IMR-90 (cell line): Measurements from ENCODE around the gene IRS2. TPM values are rescaled to one million over a fixed set of nuclear protein-coding genes. Genes with fewer than 3 reads are reported as not detected.

Experiments used
- ATAC-seq: fragments of 200-7000 bp; cut with Tn5 transposase; 2 replicates; pipeline ENCODE4 v1.9.1; 2020; ENCODE audit warnings: low read depth, mild to moderate bottlenecking, moderate library complexity
- BruUV-seq: library from RNA; stranded (reverse); fragments of 400-500 nt; replicated peaks from 2 replicates; lab custom pipeline; 2021; lab: Mats Ljungman, UMichigan
- CTCF ChIA-PET: fragments of 300-600 bp; formaldehyde crosslinking; extraction: SDS; loops from one replicate; lab custom pipeline; 2021; ENCODE audit warnings: antibody characterized with exemption; lab: Yijun Ruan, JAX
- POLR2A ChIA-PET: fragments of 300-600 bp; sonication (Branson Sonifier 250); formaldehyde crosslinking; loops from one replicate; lab custom pipeline; 2022; ENCODE audit warnings: antibody characterized with exemption; ENCODE audit not compliant: unreplicated experiment; lab: Charles Lee
- DNase-seq: peaks from one replicate; pipeline ENCODE4 v3.0.0; 2013
- H2AFZ ChIP-seq: replicated peaks from 2 replicates; pipeline ENCODE3; 2013; ENCODE audit warnings: low read length, mild to moderate bottlenecking; ENCODE audit not compliant: poor library complexity
- H2AK5ac ChIP-seq: 2 replicates; pipeline ENCODE4 v1.6.1; 2013; ENCODE audit warnings: low read depth, low read length, inconsistent platforms
- H2AK9ac ChIP-seq: replicated peaks from 2 replicates; pipeline ENCODE3; 2013; ENCODE audit warnings: mild to moderate bottlenecking, low read depth, low read length, moderate library complexity; ENCODE audit not compliant: poor library complexity
- H2BK120ac ChIP-seq: 2 replicates; pipeline ENCODE4 v1.6.1; 2013; ENCODE audit warnings: low read depth, low read length, inconsistent platforms
- H2BK15ac ChIP-seq: 3 replicates; pipeline ENCODE4 v1.6.1; 2013; ENCODE audit warnings: low read depth, low read length, inconsistent platforms
- H2BK20ac ChIP-seq: 2 replicates; pipeline ENCODE4 v1.6.1; 2013; ENCODE audit warnings: low read depth, mild to moderate bottlenecking, inconsistent platforms, low read length, moderate library complexity
- H2BK5ac ChIP-seq: 2 replicates; pipeline ENCODE4 v1.6.1; 2013; ENCODE audit warnings: mild to moderate bottlenecking, low read depth, low read length, inconsistent platforms; ENCODE audit not compliant: poor library complexity, severe bottlenecking
- H3K14ac ChIP-seq: replicated peaks from 2 replicates; pipeline ENCODE4 v1.6.1; 2013; ENCODE audit warnings: low read depth, low read length, inconsistent platforms
- H3K18ac ChIP-seq: 2 replicates; pipeline ENCODE4 v1.6.1; 2013; ENCODE audit warnings: low read depth, low read length, control low read depth
- H3K23ac ChIP-seq: 2 replicates; pipeline ENCODE4 v1.6.1; 2013; ENCODE audit warnings: low read depth, low read length, inconsistent platforms
- H3K27ac ChIP-seq: 2 replicates; pipeline ENCODE4 v1.5.1; 2013; ENCODE audit warnings: mild to moderate bottlenecking, control low read depth, low read length; ENCODE audit not compliant: insufficient read depth
- H3K27me3 ChIP-seq: 2 replicates; pipeline ENCODE4 v1.6.1; 2013; ENCODE audit warnings: low read length; ENCODE audit not compliant: control insufficient read depth, insufficient read depth
- H3K36me3 ChIP-seq: 2 replicates; pipeline ENCODE4 v1.6.1; 2013; ENCODE audit warnings: low read length, mixed read lengths; ENCODE audit not compliant: control insufficient read depth, insufficient read depth
- H3K4ac ChIP-seq: 2 replicates; pipeline ENCODE4 v1.6.1; 2013; ENCODE audit warnings: low read depth, low read length, inconsistent platforms
- H3K4me1 ChIP-seq: 2 replicates; pipeline ENCODE4 v1.6.1; 2013; ENCODE audit warnings: low read length, mixed read lengths; ENCODE audit not compliant: control insufficient read depth, insufficient read depth
- H3K4me2 ChIP-seq: 2 replicates; pipeline ENCODE4 v1.6.1; 2013; ENCODE audit warnings: low read depth, mild to moderate bottlenecking, control low read depth, low read length, moderate library complexity
- H3K4me3 ChIP-seq: 2 replicates; pipeline ENCODE4 v1.5.1; 2013; ENCODE audit warnings: low read depth, mild to moderate bottlenecking, control low read depth, low read length, moderate library complexity; ENCODE audit not compliant: insufficient read depth
- H3K56ac ChIP-seq: 2 replicates; pipeline ENCODE4 v1.6.1; 2013; ENCODE audit warnings: low read length, inconsistent platforms; ENCODE audit not compliant: insufficient read depth; ENCODE audit errors: extremely low read depth
- H3K79me1 ChIP-seq, 2 experiments: 2 replicates each; pipeline ENCODE4 v1.6.1; 2013; ENCODE audit warnings: low read length in 2 of 2, inconsistent platforms in 1 of 2, low read depth in 1 of 2
- H3K9ac ChIP-seq: 2 replicates; pipeline ENCODE4 v1.6.1; 2013; ENCODE audit warnings: low read depth, low read length, control low read depth
- H3K9me1 ChIP-seq: 2 replicates; pipeline ENCODE4 v1.6.1; 2013; ENCODE audit warnings: low read length, inconsistent platforms; ENCODE audit not compliant: insufficient read depth
- H3K9me3 ChIP-seq: 2 replicates; pipeline ENCODE4 v1.6.1; 2013; ENCODE audit warnings: low read length; ENCODE audit not compliant: control insufficient read depth, insufficient read depth
- H4K20me1 ChIP-seq: 2 replicates; pipeline ENCODE4 v1.6.1; 2013; ENCODE audit warnings: low read length, inconsistent platforms; ENCODE audit not compliant: insufficient read depth
- H4K5ac ChIP-seq: 2 replicates; pipeline ENCODE4 v1.6.1; 2013; ENCODE audit warnings: mild to moderate bottlenecking, low read depth, low read length, control low read depth
- H4K8ac ChIP-seq, 2 experiments: 2 replicates each; pipeline ENCODE4 v1.6.1; 2013; ENCODE audit warnings: low read depth in 2 of 2, low read length in 2 of 2, control low read depth in 1 of 2, inconsistent platforms in 1 of 2
- H4K91ac ChIP-seq: 2 replicates; pipeline ENCODE4 v1.6.1; 2013; ENCODE audit warnings: low read depth, low read length, inconsistent platforms; ENCODE audit not compliant: insufficient read depth
- BHLHE40 ChIP-seq: fragments of 150-350 bp; IDR thresholded peaks from 2 replicates; pipeline ENCODE4 v1.6.1; 2016; ENCODE audit warnings: mild to moderate bottlenecking, low read depth, low read length
- RAD21 ChIP-seq: IDR thresholded peaks from 2 replicates; pipeline ENCODE4 v1.6.1; 2012; ENCODE audit warnings: low read length, improper control_type of control experiment
- RCOR1 ChIP-seq: IDR thresholded peaks from 2 replicates; pipeline ENCODE4 v1.6.1; 2012; ENCODE audit warnings: mild to moderate bottlenecking, low read length, improper control_type of control experiment; ENCODE audit not compliant: insufficient replicate concordance
- RFX5 ChIP-seq: IDR thresholded peaks from 2 replicates; pipeline ENCODE4 v1.8.0; 2012; ENCODE audit warnings: low read depth, mild to moderate bottlenecking, low read length, moderate library complexity
- WGBS, 2 experiments: methylation state at CpG; one replicate each; pipeline versions ENCODE4 v1.1.5 to v1.1.7; 2013; ENCODE audit warnings: missing lambda C conversion rate in 2 of 2; ENCODE audit not compliant: insufficient read length in 1 of 2; ENCODE audit errors: extremely low coverage in 2 of 2; 5-methylcytosine and 5-hydroxymethylcytosine counted together
- dilution Hi-C: fragments of 300-500 bp; cut with HindIII; formaldehyde crosslinking; loops from one replicate; pipeline ENCODE4 v1.14.3; 2018; ENCODE audit warnings: low sequenced_read_pairs; ENCODE audit not compliant: unreplicated experiment
- in situ Hi-C: fragments of 300-500 bp; cut with MboI; formaldehyde crosslinking; loops from 3 replicates; pipeline ENCODE4 v1.14.3; 2019; ENCODE audit warnings: low sequenced_read_pairs, inconsistent platforms, mixed read lengths
- intact Hi-C: fragments of 100-400 bp; cut with micrococcal nuclease; formaldehyde crosslinking; loops from 2 replicates; pipeline ENCODE4 v1.10.0; 2022
- polyA plus RNA-seq, 3 experiments: library from polyadenylated mRNA; depleted of rRNA; stranded (reverse); fragments of >200 nt; gene quantifications; 2 replicates each; pipeline ENCODE4 v1.2.3, GENCODE V29; 2012; ENCODE audit warnings: low replicate concordance in 1 of 3
- total RNA-seq: library from RNA; depleted of rRNA; stranded (reverse); fragments of >200 nt; gene quantifications from 2 replicates; pipeline ENCODE4 v1.2.3, GENCODE V29; 2012
- TF ChIP-seq, protein P1 (sequence below): conservative IDR thresholded peaks from 2 replicates; pipeline ENCODE4 v1.5.1; 2012; ENCODE audit warnings: mild to moderate bottlenecking, low read depth, low read length, improper control_type of control experiment
- TF ChIP-seq, protein P2 (sequence below): fragments of 150-350 bp; IDR thresholded peaks from 2 replicates; pipeline ENCODE4 v1.6.1; 2017; ENCODE audit warnings: mild to moderate bottlenecking, antibody characterized with exemption, low read length, low read depth
- TF ChIP-seq, protein P3 (sequence below): fragments of 150-350 bp; IDR thresholded peaks from 2 replicates; pipeline ENCODE4 v1.6.1; 2016; ENCODE audit warnings: low read depth, mild to moderate bottlenecking, low read length, moderate library complexity, borderline replicate concordance

Gene IRS2
- total and polyA plus RNA-seq, 2 of the 4 experiments (the other 2 are of a cell fraction), result 0.36 to 1.4 TPM

DNA sequence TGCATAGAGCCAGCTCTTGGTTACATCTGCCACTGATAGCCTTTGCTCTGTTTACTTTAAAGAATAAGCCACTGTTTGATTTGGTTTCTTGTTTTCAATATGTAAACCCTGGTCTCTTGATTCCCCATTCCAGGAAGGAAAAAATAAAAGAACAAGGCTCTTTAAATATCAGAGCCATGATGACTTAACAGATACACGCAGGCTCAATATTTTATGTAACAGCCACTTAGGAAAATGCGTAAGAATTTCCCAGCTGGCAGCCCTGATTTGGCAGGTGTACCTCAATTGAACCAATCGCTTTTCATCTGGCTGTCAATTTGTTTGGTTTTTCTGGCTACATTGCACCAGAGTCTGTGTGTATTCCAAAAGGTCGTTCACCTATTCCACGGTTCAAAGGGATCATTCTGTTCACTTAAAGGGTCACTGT lies 65.6 kb downstream of the IRS2 start:
- intact Hi-C loops, result no loop called here
- no peaks in the 10 kb centered on the region; the same call in 1 of the 2 replicates for H3K9me3 ChIP-seq
- H3K56ac ChIP-seq, result no peak overlapping the region
- H3K36me3 ChIP-seq, result no peaks in the 10 kb centered on the region
- no peak overlapping the region for H3K14ac ChIP-seq
- no peak overlapping the region for H3K4me2 ChIP-seq
- H4K20me1 ChIP-seq, result no peaks in the 10 kb centered on the region
- H4K8ac ChIP-seq, result no peak overlapping the region
- no peaks in the 10 kb centered on the region for H3K79me1 ChIP-seq
- DNase-seq (no peak), ATAC-seq (no peak)
- no peak overlapping the region for H3K23ac ChIP-seq
- no peak overlapping the region for H3K9ac ChIP-seq
- WGBS, 2 experiments, result 28% methylated on average over 2 of the region's 5 CpGs; no CpG with 5 or more reads in 1 of the 2 experiments
- in situ Hi-C loops, result no loop called here
- no TSS peak for BruUV-seq
- POLR2A ChIA-PET, result interaction anchor here (0.7 kb wide), 1 partner anchor 24 kb away, joined by 3 read pairs; no protein-coding TSS in a partner anchor
- no peak overlapping the region for H3K4ac ChIP-seq
- TF ChIP-seq RAD21, result no peak
- no peak for TF ChIP-seq BHLHE40
- no peak for TF ChIP-seq RCOR1
- TF ChIP-seq, protein P1, sequence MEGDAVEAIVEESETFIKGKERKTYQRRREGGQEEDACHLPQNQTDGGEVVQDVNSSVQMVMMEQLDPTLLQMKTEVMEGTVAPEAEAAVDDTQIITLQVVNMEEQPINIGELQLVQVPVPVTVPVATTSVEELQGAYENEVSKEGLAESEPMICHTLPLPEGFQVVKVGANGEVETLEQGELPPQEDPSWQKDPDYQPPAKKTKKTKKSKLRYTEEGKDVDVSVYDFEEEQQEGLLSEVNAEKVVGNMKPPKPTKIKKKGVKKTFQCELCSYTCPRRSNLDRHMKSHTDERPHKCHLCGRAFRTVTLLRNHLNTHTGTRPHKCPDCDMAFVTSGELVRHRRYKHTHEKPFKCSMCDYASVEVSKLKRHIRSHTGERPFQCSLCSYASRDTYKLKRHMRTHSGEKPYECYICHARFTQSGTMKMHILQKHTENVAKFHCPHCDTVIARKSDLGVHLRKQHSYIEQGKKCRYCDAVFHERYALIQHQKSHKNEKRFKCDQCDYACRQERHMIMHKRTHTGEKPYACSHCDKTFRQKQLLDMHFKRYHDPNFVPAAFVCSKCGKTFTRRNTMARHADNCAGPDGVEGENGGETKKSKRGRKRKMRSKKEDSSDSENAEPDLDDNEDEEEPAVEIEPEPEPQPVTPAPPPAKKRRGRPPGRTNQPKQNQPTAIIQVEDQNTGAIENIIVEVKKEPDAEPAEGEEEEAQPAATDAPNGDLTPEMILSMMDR, result no peak
- TF ChIP-seq, protein P2, sequence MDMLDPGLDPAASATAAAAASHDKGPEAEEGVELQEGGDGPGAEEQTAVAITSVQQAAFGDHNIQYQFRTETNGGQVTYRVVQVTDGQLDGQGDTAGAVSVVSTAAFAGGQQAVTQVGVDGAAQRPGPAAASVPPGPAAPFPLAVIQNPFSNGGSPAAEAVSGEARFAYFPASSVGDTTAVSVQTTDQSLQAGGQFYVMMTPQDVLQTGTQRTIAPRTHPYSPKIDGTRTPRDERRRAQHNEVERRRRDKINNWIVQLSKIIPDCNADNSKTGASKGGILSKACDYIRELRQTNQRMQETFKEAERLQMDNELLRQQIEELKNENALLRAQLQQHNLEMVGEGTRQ, result no peak
- TF ChIP-seq RFX5, result no peak
- TF ChIP-seq, protein P3, sequence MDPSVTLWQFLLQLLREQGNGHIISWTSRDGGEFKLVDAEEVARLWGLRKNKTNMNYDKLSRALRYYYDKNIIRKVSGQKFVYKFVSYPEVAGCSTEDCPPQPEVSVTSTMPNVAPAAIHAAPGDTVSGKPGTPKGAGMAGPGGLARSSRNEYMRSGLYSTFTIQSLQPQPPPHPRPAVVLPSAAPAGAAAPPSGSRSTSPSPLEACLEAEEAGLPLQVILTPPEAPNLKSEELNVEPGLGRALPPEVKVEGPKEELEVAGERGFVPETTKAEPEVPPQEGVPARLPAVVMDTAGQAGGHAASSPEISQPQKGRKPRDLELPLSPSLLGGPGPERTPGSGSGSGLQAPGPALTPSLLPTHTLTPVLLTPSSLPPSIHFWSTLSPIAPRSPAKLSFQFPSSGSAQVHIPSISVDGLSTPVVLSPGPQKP, result no peak
- no peak overlapping the region for H2BK5ac ChIP-seq
- H2AK5ac ChIP-seq, result no peak overlapping the region
- H3K9me1 ChIP-seq, result no peaks in the 10 kb centered on the region
- H3K27ac ChIP-seq, result no peak overlapping the region
- CTCF ChIA-PET, result no interaction called here
- H3K18ac ChIP-seq, result no peak overlapping the region
- H2BK20ac ChIP-seq, result no peak overlapping the region
- no peak overlapping the region for H3K4me3 ChIP-seq
- H2AK9ac ChIP-seq, result no peak overlapping the region
- H2BK15ac ChIP-seq, result no peak overlapping the region
- H3K4me1 ChIP-seq, result no peaks in the 10 kb centered on the region
- H2AFZ ChIP-seq, result no peak overlapping the region
- no peak overlapping the region for H4K91ac ChIP-seq
- H2BK120ac ChIP-seq, result no peak overlapping the region
- peaks cover 47% of the 10 kb centered on the region for H3K27me3 ChIP-seq
- dilution Hi-C loops, result no loop called here
- no peak overlapping the region for H4K5ac ChIP-seq
